Peyer's patch (tissue), 4 donors: ENCODE measurements around the gene FBXL3.

Experiments used
- CTCF ChIP-seq, 6 experiments: fragments of 450-650 bp in 4 of 6; fragments of 200-600 bp in 2 of 6; sonication (generic) in 1 of 6; IDR thresholded peaks; one replicate each; pipeline ENCODE4 v1.5.1; 2017 to 2019; ENCODE audit warnings: antibody characterized with exemption in 6 of 6, mild to moderate bottlenecking in 3 of 6, moderate library complexity in 1 of 6
- POLR2A ChIP-seq, 2 donors: fragments of 450-650 bp; IDR thresholded peaks; one replicate each; pipeline ENCODE4 v1.5.1; 2017; ENCODE audit warnings: antibody characterized with exemption in 2 of 2, mild to moderate bottlenecking in 2 of 2, moderate library complexity in 2 of 2

GRCh38 chr13:77013853-77014542, 13.0 kb downstream of the FBXL3 start:
- TF ChIP-seq CTCF (IDR thresholded peaks at IDR 0.05): no peak
- TF ChIP-seq POLR2A (IDR thresholded peaks at IDR 0.05): no peak
